ENCODE data around the gene ABHD3.
"Not testable (repeated sequence)": the region's sequence is repeated elsewhere in the genome, so short reads cannot be mapped to it uniquely, and the experiment has no call there.

ABHD3 gene

GRCh38 chr18:21612125-21613039 lies 92.2 kb downstream of the ABHD3 start, which contains the start of gene SNRPD1:
Gene SNRPD1 (plus strand): TSS chr18:21612314. CDS start chr18:21612430, 116 bp downstream.
- H3K9me3 Mint-ChIP-seq = peaks cover 38% of the 10 kb centered on the region
- peak within 1 kb of the TSS; percentile 99 for H3K4me3 Mint-ChIP-seq
- H3K36me3 Mint-ChIP-seq (ENCODE audit: low read depth) = peaks cover 46% of the 10 kb centered on the region
- TF ChIP-seq, protein P1, sequence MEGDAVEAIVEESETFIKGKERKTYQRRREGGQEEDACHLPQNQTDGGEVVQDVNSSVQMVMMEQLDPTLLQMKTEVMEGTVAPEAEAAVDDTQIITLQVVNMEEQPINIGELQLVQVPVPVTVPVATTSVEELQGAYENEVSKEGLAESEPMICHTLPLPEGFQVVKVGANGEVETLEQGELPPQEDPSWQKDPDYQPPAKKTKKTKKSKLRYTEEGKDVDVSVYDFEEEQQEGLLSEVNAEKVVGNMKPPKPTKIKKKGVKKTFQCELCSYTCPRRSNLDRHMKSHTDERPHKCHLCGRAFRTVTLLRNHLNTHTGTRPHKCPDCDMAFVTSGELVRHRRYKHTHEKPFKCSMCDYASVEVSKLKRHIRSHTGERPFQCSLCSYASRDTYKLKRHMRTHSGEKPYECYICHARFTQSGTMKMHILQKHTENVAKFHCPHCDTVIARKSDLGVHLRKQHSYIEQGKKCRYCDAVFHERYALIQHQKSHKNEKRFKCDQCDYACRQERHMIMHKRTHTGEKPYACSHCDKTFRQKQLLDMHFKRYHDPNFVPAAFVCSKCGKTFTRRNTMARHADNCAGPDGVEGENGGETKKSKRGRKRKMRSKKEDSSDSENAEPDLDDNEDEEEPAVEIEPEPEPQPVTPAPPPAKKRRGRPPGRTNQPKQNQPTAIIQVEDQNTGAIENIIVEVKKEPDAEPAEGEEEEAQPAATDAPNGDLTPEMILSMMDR (IDR thresholded peaks at IDR 0.05) = peak; percentile 91
- DNase-seq = peak; percentile 89
- H3K27ac Mint-ChIP-seq = peak within 1 kb of the TSS; percentile 99
- H3K27me3 Mint-ChIP-seq (ENCODE audit: low read depth, poor library complexity) = no peaks in the 10 kb centered on the region
- peaks cover 22% of the 10 kb centered on the region for H3K4me1 Mint-ChIP-seq

GRCh38 chr18:21611401-21612124 lies 93.0 kb downstream of the ABHD3 start:
- not testable (repeated sequence) for DNase-seq; H3K27me3 Mint-ChIP-seq (ENCODE audit: low read depth, poor library complexity)
- H3K9me3 Mint-ChIP-seq = peaks cover 31% of the 10 kb centered on the region
- H3K4me3 Mint-ChIP-seq = peak overlapping the region; percentile 99
- peaks cover 38% of the 10 kb centered on the region for H3K36me3 Mint-ChIP-seq (ENCODE audit: low read depth)
- H3K4me1 Mint-ChIP-seq = peaks cover 22% of the 10 kb centered on the region
- H3K27ac Mint-ChIP-seq = peak overlapping the region; percentile 99

DNA sequence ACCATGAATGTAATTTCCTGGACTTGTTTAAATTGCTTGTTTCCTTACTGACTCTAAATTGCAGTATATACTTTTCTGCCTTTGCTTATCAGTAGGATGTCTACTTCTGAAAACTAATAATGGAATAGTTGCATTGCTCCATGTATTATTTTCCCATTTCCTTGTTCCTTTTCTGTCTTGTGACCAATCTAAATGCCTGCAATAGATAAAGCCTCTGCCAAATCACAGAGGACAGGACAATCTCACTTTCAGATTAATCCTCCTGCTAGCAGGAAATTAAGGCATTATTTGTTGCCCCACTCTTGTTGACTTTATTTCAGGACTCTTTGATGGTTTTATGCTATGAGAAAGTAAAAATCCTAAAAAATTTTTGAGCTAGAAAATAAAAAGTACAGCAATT lies 99.4 kb downstream of the ABHD3 start:
- TF ChIP-seq, protein P1 (IDR thresholded peaks at IDR 0.05) = no peak
- no peaks in the 10 kb centered on the region for H3K9me3 Mint-ChIP-seq
- no peak overlapping the region for H3K4me3 Mint-ChIP-seq
- no peaks in the 10 kb centered on the region for H3K36me3 Mint-ChIP-seq (ENCODE audit: low read depth)
- no peak for DNase-seq
- H3K4me1 Mint-ChIP-seq = no peaks in the 10 kb centered on the region
- H3K27me3 Mint-ChIP-seq (ENCODE audit: low read depth, poor library complexity) = peaks cover 12% of the 10 kb centered on the region
- H3K27ac Mint-ChIP-seq = no peak overlapping the region

- peaks cover 12% of the 10 kb centered on the region for H3K27me3 Mint-ChIP-seq (ENCODE audit: low read depth, poor library complexity)
- no peak overlapping the region for H3K4me3 Mint-ChIP-seq
- H3K27ac Mint-ChIP-seq = no peak overlapping the region
- DNase-seq = no peak
- no peaks in the 10 kb centered on the region for H3K9me3 Mint-ChIP-seq
- TF ChIP-seq, protein P1 (IDR thresholded peaks at IDR 0.05) = no peak
- H3K4me1 Mint-ChIP-seq = peaks cover 3% of the 10 kb centered on the region
- H3K36me3 Mint-ChIP-seq (ENCODE audit: low read depth) = no peaks in the 10 kb centered on the region
Observed at GRCh38 chr18:21604671-21605070, 99.9 kb downstream of the ABHD3 start.

GRCh38 chr18:21602299-21602587 lies 102.3 kb downstream of the ABHD3 start:
- H3K27ac Mint-ChIP-seq = no peak overlapping the region
- peaks cover 5% of the 10 kb centered on the region for H3K36me3 Mint-ChIP-seq (ENCODE audit: low read depth)
- no peak for DNase-seq
- H3K9me3 Mint-ChIP-seq = no peaks in the 10 kb centered on the region
- TF ChIP-seq, protein P1 (IDR thresholded peaks at IDR 0.05) = no peak
- peaks cover 11% of the 10 kb centered on the region for H3K27me3 Mint-ChIP-seq (ENCODE audit: low read depth, poor library complexity)
- H3K4me1 Mint-ChIP-seq = peaks cover 19% of the 10 kb centered on the region
- no peak overlapping the region for H3K4me3 Mint-ChIP-seq
